K562 (cell line): ENCODE results near the gene SLC4A5. TPM values are rescaled to one million over a fixed set of nuclear protein-coding genes. Genes with fewer than 3 reads are reported as not detected.

Source experiments
- KDM1A ChIP-seq, 2 experiments: fragments of 450-650 bp; IDR thresholded peaks; 2 replicates each; pipeline ENCODE4 v1.6.1; 2016; ENCODE audit warnings: mild to moderate bottlenecking in 2 of 2
- MECOM ChIP-seq: fragments of 250-450 bp; sonication (Bioruptor Pico); IDR thresholded peaks from 2 replicates; pipeline ENCODE4 v1.8.0; 2022; ENCODE audit warnings: inconsistent platforms
- MEIS2 ChIP-seq: fragments of 450-650 bp; IDR thresholded peaks from 2 replicates; pipeline ENCODE4 v1.6.1; 2014; ENCODE audit warnings: mild to moderate bottlenecking; ENCODE audit not compliant: partially characterized antibody
- RCOR1 ChIP-seq, 2 experiments: IDR thresholded peaks; 2 replicates each; pipeline ENCODE4 v1.6.1; 2012; ENCODE audit warnings: low read depth in 2 of 2, low read length in 2 of 2, borderline replicate concordance in 1 of 2, improper control_type of control experiment in 1 of 2
- polyA plus RNA-seq, 8 experiments: library from polyadenylated mRNA; depleted of rRNA in 4 of 8; stranded (reverse) in 5 of 8; unstranded in 3 of 8; fragments of >200 nt; fragmentation: Nextera tagmentation in 2 of 8; fragmentation: Illumina TruSeq in 1 of 8; extraction: Ambion mirVana in 2 of 8; extraction: Trizol in 1 of 8; gene quantifications; 2 replicates each; pipeline versions ENCODE4 v1.2.1 to v1.2.3, GENCODE V29; 2011 to 2014; ENCODE audit warnings: inconsistent platforms in 1 of 8, missing spikeins in 1 of 8
- total RNA-seq, 7 experiments: library from RNA; depleted of rRNA in 6 of 7; stranded (reverse); fragments of >200 nt in 6 of 7; fragmentation: Illumina TruSeq in 2 of 7; extraction: Trizol in 2 of 7; gene quantifications; 2 replicates each; pipeline versions ENCODE4 v1.2.1 to v1.2.3, GENCODE V29; 2011 to 2021; ENCODE audit warnings: low replicate concordance in 1 of 7
- TF ChIP-seq, protein P1 (sequence below), 2 experiments: IDR thresholded peaks in 1 of 2; conservative IDR thresholded peaks in 1 of 2; 2 replicates each; pipeline ENCODE4 v1.6.1; 2016; ENCODE audit warnings: low read depth in 2 of 2, mild to moderate bottlenecking in 1 of 2, missing compliant biosample characterization in 1 of 2, missing genetic modification characterization in 1 of 2, moderate library complexity in 1 of 2
- TF ChIP-seq, protein P2 (sequence below): fragments of 450-650 bp; IDR thresholded peaks from 2 replicates; pipeline ENCODE4 v1.6.1; 2016

SLC4A5 gene
- total and polyA plus RNA-seq, 9 of the 15 experiments (the other 6 are each of a cell fraction or from before 2014, with no cell fraction given), result 0.03 to 0.77 (median 0.14) TPM; not detected in 1

DNA sequence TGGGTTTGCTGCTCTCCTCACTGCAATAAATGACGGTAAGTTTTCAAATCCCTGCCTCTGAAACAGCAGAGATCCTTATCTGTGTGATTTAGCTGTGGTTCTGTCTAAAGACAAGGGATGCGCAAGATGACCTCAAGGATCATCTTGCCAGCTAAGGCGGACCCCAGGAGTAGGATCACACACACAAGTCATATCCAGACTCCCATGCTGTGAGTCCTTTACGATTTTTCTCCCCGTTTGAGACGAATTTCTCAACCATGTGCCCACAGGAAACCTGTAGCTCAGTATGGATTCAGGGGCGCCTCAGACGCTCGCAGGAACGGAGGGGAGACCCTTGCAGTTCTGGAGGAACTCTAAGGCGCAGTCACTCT is 48.0 kb upstream of the SLC4A5 start (continued):
- TF ChIP-seq MEIS2 (peak; percentile 59), RCOR1 (IDR thresholded peaks at IDR 0.05; ENCODE audit: borderline replicate concordance in 1 of 2, low read depth in 2 of 2, low read length in 2 of 2) (peak in 1 of 2 experiments; percentile 52; a peak in 1 of 4 replicates), MECOM (CRISPR knock-in tag) (peak; percentile 74), KDM1A (IDR thresholded peaks at IDR 0.05) (peak in 1 of 2 experiments; percentile 32; a peak in 1 of 4 replicates)
- TF ChIP-seq, protein P1, sequence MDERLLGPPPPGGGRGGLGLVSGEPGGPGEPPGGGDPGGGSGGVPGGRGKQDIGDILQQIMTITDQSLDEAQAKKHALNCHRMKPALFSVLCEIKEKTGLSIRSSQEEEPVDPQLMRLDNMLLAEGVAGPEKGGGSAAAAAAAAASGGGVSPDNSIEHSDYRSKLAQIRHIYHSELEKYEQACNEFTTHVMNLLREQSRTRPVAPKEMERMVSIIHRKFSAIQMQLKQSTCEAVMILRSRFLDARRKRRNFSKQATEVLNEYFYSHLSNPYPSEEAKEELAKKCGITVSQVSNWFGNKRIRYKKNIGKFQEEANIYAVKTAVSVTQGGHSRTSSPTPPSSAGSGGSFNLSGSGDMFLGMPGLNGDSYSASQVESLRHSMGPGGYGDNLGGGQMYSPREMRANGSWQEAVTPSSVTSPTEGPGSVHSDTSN (CRISPR knock-in tag; IDR thresholded peaks at IDR 0.05; ENCODE audit: low read depth), result no peak
- TF ChIP-seq, protein P1 (tag; conservative IDR thresholded peaks at IDR 0.05; ENCODE audit: low read depth), result 0 out of 2 replicates have a peak, but pooled peaks have one; percentile 21
- TF ChIP-seq, protein P2, sequence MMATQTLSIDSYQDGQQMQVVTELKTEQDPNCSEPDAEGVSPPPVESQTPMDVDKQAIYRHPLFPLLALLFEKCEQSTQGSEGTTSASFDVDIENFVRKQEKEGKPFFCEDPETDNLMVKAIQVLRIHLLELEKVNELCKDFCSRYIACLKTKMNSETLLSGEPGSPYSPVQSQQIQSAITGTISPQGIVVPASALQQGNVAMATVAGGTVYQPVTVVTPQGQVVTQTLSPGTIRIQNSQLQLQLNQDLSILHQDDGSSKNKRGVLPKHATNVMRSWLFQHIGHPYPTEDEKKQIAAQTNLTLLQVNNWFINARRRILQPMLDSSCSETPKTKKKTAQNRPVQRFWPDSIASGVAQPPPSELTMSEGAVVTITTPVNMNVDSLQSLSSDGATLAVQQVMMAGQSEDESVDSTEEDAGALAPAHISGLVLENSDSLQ, result peak; percentile 35; the same call in 1 of the 2 replicates
